GM18907 (cell line): Measurements from ENCODE around the gene MAPKAP1.

Source experiments
- ATAC-seq: cut with Tn5 transposase; IDR thresholded peaks from one replicate; pipeline ENCODE4 v1.9.1; 2021; ENCODE audit warnings: mild to moderate bottlenecking, moderate library complexity; ENCODE audit not compliant: unreplicated experiment

The MAPKAP1 gene

GRCh38 chr9:125706651-125707471 is at the start of gene MAPKAP1:
TSS of gene MAPKAP1 (minus strand) at chr9:125707208. CDS start at chr9:125672574, 34,634 bp downstream.
- peak; percentile 92 for ATAC-seq

- ATAC-seq: no peak
Measured at GRCh38 chr9:125756518-125756917, 49.5 kb upstream of the MAPKAP1 start.

- ATAC-seq: no peak
Measured at GRCh38 chr9:125755340-125755739, 48.3 kb upstream of the MAPKAP1 start.

- ATAC-seq: no peak
Measured at GRCh38 chr9:125754096-125754495, 47.1 kb upstream of the MAPKAP1 start.

- no peak for ATAC-seq
Measured at GRCh38 chr9:125752070-125752628, 45.1 kb upstream of the MAPKAP1 start.

- no peak for ATAC-seq
Measured at GRCh38 chr9:125750627-125751011, 43.6 kb upstream of the MAPKAP1 start.

- no peak for ATAC-seq
Measured at GRCh38 chr9:125749951-125750626, 43.1 kb upstream of the MAPKAP1 start.

- ATAC-seq: no peak
Measured at GRCh38 chr9:125749287-125749935, 42.4 kb upstream of the MAPKAP1 start.

- no peak for ATAC-seq
Measured at GRCh38 chr9:125748446-125749099, 41.6 kb upstream of the MAPKAP1 start.

- peak; percentile 2 for ATAC-seq
Measured at GRCh38 chr9:125747765-125748445, 40.9 kb upstream of the MAPKAP1 start.

GRCh38 chr9:125747053-125747764 is 40.2 kb upstream of the MAPKAP1 start, which contains the start of gene PBX3:
TSS of gene PBX3 (plus strand) at chr9:125747373.
- peak; percentile 16 for ATAC-seq

GRCh38 chr9:125746774-125747052 is 39.7 kb upstream of the MAPKAP1 start:
- no peak for ATAC-seq

- ATAC-seq: peak; percentile 71
Measured at GRCh38 chr9:125746017-125746773, 39.2 kb upstream of the MAPKAP1 start.

- no peak for ATAC-seq
Measured at GRCh38 chr9:125745682-125746016, 38.6 kb upstream of the MAPKAP1 start.

- no peak for ATAC-seq
Measured at GRCh38 chr9:125745018-125745417, 38.0 kb upstream of the MAPKAP1 start.

- no peak for ATAC-seq
Measured at GRCh38 chr9:125744616-125745015, 37.6 kb upstream of the MAPKAP1 start.

GRCh38 chr9:125743682-125744428 is 36.8 kb upstream of the MAPKAP1 start:
- no peak for ATAC-seq

GRCh38 chr9:125742657-125743056 is 35.6 kb upstream of the MAPKAP1 start:
- ATAC-seq: no peak

GRCh38 chr9:125739436-125739835 is 32.4 kb upstream of the MAPKAP1 start:
- ATAC-seq: no peak
